GM12872 (cell line): Measurements from ENCODE around the gene GHRL.

Experiments
- TF ChIP-seq, protein P1 (sequence below): IDR thresholded peaks from 3 replicates; pipeline ENCODE4 v1.5.1; 2011; ENCODE audit warnings: low read depth, mild to moderate bottlenecking, low read length, moderate library complexity; ENCODE audit not compliant: insufficient read depth

GHRL gene

DNA sequence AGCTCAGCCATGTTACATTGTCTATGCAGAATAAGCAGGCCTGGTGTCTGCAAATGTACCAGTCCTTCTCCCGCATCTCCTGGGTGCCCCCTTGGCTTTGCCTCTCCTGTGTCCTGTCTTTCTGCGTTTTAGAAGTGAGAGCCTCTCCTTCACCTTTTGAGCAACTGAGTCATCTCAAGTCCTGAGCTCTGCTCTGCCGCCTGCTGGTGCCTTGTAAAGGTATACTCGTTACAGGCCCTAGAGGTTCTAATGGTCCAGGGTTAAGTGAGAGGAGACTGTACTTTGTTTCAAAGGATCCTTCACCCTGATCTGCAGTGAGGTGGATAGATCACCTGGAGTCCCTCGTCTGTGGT lies 12.6 kb downstream of the GHRL start:
- TF ChIP-seq, protein P1, sequence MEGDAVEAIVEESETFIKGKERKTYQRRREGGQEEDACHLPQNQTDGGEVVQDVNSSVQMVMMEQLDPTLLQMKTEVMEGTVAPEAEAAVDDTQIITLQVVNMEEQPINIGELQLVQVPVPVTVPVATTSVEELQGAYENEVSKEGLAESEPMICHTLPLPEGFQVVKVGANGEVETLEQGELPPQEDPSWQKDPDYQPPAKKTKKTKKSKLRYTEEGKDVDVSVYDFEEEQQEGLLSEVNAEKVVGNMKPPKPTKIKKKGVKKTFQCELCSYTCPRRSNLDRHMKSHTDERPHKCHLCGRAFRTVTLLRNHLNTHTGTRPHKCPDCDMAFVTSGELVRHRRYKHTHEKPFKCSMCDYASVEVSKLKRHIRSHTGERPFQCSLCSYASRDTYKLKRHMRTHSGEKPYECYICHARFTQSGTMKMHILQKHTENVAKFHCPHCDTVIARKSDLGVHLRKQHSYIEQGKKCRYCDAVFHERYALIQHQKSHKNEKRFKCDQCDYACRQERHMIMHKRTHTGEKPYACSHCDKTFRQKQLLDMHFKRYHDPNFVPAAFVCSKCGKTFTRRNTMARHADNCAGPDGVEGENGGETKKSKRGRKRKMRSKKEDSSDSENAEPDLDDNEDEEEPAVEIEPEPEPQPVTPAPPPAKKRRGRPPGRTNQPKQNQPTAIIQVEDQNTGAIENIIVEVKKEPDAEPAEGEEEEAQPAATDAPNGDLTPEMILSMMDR: no peak

DNA sequence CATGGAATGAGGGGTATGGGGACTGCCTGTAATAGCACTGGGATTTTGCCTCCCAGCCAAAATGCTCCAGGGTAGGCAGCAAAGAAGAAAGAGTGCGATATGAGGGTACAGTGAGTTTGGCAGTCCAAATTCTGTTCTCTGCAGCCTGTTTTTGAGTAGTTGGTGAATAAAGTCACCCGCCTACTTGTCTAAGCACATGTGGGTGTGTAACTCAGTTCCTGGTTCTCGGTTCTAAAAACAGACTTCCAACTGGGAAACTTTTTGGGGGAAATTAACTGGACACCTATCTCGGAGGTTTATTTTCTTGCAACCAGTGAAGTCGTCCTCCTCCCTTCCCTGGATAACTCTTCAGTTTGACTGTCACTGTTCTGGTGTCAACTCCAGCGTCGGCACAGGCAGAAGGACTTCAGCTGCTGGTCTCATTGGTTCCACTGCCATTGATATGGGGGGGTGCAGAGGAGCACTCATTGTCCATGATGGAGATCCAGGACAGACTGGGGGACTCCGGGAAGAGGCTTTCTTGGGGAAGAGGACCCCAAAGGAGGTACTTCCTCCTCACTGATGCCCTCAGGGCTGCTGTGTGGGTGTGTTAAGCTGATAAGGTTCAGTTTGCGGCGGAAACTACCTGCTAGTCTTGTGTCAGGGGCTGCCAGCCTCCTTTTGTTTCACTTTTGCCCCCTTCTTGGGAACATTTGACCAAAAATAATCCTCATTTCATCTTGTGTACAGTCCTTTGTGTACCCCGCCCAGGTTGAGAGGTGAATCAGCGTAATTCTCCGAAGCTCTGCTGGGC lies 13.2 kb downstream of the GHRL start:
- TF ChIP-seq, protein P1: no peak

DNA sequence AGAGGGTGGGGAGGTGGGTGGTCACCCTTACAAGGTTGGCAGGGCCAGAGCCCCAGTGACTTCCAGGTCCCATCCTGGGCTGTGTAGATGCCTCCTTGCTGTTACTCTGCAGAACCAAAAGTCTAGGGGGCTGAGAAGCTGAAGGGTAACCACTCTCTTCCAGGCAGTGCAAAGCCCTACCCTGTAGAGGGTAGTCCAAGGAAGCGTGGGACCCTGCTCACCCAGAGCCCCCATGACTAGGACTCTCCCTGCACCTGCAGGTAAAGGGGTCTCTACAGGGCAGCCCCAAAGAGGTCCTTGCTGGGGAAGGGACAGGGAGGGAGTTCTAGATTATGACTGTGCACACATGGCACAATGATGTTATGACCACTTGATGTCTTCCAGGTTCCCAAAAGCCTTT lies 14.2 kb downstream of the GHRL start:
- TF ChIP-seq, protein P1: no peak

- TF ChIP-seq, protein P1: no peak
These were observed 15.6 kb downstream of the GHRL start for GRCh38 chr3:10277115-10277625.

- TF ChIP-seq, protein P1: no peak
These were observed 18.1 kb downstream of the GHRL start for GRCh38 chr3:10274601-10275000.

DNA sequence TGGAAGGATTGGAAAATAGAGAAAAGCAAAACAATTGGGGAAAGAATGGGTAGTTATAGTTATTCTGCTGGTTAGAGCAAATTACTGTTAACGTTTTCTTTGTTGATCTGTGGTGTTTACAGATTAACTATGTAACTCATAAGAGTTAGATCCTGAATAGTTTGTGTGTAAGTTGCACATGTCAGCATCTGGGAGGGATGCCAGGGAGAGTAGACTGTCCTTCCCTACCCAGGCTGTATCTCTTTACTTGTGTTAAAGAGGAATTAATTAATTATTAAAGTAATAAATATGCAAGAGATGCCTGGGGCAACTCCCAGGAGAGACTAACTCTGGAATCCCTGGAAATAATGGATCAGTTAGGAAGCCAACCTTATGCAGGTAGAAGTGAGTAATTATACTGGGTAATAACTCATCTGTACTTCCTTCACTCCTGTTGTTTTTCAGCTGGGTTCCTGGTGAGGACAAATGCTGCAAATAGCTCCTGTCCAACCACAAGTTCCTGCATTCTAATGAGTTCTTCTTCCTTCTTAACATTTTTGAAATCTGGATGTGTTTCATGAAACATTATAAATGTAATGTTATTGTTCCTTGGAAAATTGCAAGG lies 18.9 kb downstream of the GHRL start:
- TF ChIP-seq, protein P1: no peak

DNA sequence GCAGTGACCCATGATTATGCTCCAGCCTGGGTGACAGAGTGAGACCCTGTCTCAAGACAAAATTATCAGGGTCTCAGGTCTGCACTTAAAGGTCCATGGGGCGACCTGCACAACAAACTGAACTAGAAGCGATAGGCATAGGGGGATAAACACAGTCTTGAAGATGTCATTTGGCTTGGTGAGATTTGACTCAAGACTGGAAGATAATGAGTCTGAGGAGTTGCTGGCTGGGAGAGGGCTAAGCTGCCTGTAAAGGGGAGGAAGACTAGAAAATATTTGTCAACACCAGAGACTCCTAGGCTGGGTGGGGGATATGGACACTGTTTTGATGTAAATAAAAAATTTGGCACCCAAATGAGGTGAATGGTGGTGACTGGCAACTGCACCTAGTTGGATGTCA lies 19.8 kb downstream of the GHRL start:
- TF ChIP-seq, protein P1: no peak
